Rectal smooth muscle tissue (tissue), 1 donor: Measurements from ENCODE around the gene SNRNP27.
"Not testable (repeated sequence)": the region's sequence is repeated elsewhere in the genome, so short reads cannot be mapped to it uniquely, and the experiment has no call there.

Experiments
- H3K27ac ChIP-seq: one replicate; pipeline ENCODE4 v1.7.0; 2013; ENCODE audit warnings: low read depth, low read length, inconsistent platforms
- H3K27me3 ChIP-seq: one replicate; pipeline ENCODE4 v1.7.0; 2013; ENCODE audit warnings: low read length; ENCODE audit not compliant: control insufficient read depth, insufficient read depth
- H3K36me3 ChIP-seq: one replicate; pipeline ENCODE4 v1.7.0; 2013; ENCODE audit warnings: low read length; ENCODE audit not compliant: control insufficient read depth, insufficient read depth
- H3K4me1 ChIP-seq: one replicate; pipeline ENCODE4 v1.7.0; 2013; ENCODE audit warnings: low read length; ENCODE audit not compliant: control insufficient read depth, insufficient read depth
- H3K4me3 ChIP-seq: one replicate; pipeline ENCODE4 v1.7.0; 2013; ENCODE audit warnings: low read length
- H3K9ac ChIP-seq: one replicate; pipeline ENCODE4 v1.7.0; 2013; ENCODE audit warnings: low read length

The SNRNP27 gene

DNA sequence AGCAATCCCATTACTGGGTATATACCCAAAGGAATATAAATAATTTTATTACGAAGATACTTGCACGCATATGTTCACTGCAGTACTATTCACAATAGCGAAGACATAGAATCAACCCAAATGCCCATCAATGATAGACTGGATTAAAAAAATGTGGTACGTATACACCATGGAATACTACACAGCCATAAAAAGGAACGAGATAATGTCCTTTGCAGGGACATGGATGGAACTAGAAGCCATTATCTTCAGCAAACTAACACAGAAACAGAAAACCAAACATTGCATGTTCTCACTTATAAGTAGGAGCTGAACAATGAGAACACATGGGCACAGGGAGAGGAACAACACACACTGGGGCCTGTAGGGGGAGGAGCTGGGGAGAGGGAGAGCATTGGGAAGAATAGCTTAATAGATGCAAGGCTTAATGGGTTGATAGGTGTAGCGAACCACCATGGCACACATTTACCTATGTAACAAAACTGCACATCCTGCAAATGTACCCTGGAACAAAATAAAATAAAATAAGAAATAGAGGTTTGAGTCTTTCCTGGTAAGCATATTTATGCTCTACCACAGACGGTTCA is 825 bp upstream of the SNRNP27 start:
- not testable (repeated sequence) for H3K4me3 ChIP-seq, H3K4me1 ChIP-seq, H3K36me3 ChIP-seq, H3K9ac ChIP-seq, H3K27me3 ChIP-seq
- peak overlapping the region; percentile 74 for H3K27ac ChIP-seq

DNA sequence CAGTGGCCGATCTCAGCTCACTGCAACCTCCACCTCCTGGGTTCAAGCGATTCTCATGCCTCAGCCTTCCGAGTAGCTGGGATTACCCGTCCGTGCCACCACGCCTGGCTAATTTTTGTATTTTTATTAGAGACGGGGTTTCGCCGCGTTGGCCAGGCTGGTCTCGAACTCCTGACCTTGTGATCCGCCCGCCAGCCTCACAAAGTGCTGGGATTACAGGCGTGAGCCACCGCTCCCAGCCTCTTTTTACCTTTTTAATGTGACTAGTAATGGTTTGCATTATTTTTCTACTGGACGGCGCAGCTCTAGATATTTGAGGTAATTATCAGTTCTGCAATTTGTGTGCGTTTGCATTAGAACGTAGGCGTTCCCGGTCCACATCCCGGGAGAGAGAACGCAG is 981 bp downstream of the SNRNP27 start:
- not testable (repeated sequence) for H3K36me3 ChIP-seq, H3K27me3 ChIP-seq, H3K4me1 ChIP-seq, H3K27ac ChIP-seq, H3K9ac ChIP-seq
- peak overlapping the region; percentile 79 for H3K4me3 ChIP-seq

DNA sequence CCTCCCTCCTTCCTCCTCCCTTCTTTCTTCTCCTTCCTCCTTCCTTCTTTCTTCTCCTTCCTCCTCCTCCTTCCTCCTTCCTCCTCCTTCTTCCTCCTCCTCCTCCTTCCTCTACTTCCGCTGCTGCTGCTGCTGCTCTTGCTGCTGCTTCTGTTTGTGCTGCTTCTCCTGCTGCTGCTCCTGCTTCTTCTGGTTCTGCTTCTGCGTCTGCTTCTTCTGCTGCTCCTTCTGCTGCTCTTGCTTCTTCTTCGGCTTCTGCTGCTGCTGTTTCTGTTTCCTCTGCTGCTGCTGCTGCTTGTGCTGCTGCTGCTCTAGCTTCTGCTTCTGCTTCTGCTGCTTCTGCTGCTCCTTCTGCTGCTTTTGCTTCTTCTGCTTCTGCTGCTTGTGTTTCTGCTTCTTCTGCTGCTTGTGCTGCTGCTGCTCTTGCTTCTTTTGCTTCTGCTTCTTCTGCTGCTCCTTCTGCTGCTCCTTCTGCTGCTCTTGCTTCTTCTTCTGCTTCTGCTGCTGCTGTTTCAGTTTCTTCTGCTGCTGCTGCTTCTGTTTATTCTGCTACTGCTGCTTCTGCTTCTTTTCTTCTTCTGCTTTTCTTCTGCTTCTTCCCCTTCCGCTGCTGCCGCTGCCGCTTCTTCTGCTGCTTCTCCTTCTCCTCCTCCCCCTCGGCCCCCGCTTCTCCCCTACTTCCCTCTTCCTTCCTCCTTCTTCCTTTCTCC is 8.6 kb downstream of the SNRNP27 start:
- H3K27me3 ChIP-seq, result no peaks in the 10 kb centered on the region
- no peaks in the 10 kb centered on the region for H3K4me1 ChIP-seq
- peak overlapping the region; percentile 17 for H3K4me3 ChIP-seq
- peaks cover 17% of the 10 kb centered on the region for H3K36me3 ChIP-seq
- H3K9ac ChIP-seq, result no peak overlapping the region
- no peak overlapping the region for H3K27ac ChIP-seq

DNA sequence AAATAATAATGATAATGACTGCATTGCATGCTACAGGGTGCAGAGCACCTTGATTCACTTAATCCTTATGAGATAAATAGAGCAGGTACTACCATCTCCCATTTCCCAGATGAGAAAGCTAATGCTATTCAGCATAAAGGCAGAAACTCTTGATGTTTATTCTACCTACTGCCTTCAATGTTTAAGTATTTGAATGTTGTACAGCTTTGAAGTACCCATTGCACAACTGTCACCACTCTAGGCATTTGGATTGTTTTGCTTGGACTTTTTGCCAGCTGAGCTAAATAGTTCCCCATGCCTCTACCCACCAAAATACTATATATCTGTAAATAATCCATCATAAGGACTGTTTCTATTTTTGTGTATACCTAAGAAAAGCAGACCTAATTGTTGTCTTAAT is 13.5 kb downstream of the SNRNP27 start:
- Histone ChIP-seq H3K4me1 (peaks cover 2% of the 10 kb centered on the region), H3K27me3 (no peaks in the 10 kb centered on the region), H3K4me3 (no peak overlapping the region), H3K9ac (no peak overlapping the region), H3K36me3 (peaks cover 2% of the 10 kb centered on the region), H3K27ac (no peak overlapping the region)

DNA sequence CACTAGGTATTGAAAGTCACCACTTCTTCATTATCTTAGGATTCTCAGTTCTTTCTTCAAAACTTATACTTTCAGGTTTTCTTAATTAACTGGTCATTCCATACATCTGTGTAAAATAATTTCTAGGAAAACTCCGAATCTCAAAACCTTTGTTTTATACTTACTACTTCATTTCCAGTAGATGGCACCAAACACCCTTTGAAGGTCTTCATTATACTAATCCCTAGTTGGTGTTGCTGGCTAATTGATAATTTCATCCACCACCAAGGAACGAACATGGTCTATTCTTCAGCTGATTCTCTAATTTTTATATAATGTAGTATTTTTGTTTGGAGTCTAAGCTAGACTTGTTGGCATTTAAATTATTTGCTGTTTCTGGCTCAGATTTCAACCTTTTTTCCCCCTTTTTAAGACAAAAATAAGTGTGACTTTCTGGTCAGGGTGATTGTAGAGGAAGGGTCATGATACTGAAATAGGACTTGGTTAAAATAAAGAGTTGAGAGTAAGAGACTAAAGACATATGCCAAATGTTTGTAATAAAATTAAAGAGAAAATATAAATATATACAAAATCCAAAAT is 18.3 kb downstream of the SNRNP27 start:
- Histone ChIP-seq H3K36me3 (peaks cover 3% of the 10 kb centered on the region), H3K27ac (no peak overlapping the region), H3K9ac (no peak overlapping the region), H3K4me3 (no peak overlapping the region), H3K4me1 (peaks cover 2% of the 10 kb centered on the region), H3K27me3 (no peaks in the 10 kb centered on the region)

DNA sequence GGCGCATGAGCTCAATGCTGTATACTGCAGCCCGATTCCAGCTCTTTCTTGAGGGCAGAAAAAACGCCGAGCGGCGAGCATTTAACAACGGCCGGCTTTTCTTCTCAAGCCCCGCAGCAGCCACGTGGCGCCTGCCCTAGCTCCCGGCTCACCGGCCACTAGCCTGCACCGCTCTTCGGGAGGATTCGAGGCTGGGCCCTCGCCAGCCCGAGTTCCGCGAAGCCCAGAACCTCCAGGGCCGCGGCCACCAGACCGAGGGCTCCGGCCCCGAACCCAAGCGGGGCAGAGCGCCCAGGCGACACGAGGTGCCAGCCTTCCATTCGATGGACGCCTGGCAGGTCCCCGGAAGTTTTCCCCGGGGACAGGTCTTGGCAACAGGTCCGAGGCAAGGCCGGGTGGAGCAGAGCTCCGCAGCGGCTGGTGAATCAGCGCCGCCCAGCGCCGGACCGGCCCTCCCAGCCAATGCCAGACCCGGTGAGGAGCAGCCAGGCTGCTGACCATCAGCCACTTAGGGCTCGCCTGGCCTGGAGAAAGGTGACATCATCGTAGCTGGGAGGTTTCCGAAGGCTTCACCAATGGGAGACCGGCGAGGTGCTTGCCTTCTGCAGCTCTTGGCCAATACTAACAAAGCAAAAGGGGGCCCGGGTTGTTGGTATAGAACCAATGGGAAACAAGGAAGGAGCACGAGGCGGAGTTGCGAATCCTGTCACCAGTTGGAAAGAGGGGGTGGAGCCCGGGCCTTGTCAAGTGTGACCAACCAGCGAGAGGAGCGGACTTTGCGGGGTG is 20.6 kb downstream of the SNRNP27 start:
- Histone ChIP-seq H3K4me1 (peaks cover 2% of the 10 kb centered on the region), H3K4me3 (peak overlapping the region; percentile 73), H3K36me3 (peaks cover 6% of the 10 kb centered on the region), H3K27me3 (no peaks in the 10 kb centered on the region), H3K27ac (peak overlapping the region; percentile 93), H3K9ac (peak overlapping the region; percentile 75)

DNA sequence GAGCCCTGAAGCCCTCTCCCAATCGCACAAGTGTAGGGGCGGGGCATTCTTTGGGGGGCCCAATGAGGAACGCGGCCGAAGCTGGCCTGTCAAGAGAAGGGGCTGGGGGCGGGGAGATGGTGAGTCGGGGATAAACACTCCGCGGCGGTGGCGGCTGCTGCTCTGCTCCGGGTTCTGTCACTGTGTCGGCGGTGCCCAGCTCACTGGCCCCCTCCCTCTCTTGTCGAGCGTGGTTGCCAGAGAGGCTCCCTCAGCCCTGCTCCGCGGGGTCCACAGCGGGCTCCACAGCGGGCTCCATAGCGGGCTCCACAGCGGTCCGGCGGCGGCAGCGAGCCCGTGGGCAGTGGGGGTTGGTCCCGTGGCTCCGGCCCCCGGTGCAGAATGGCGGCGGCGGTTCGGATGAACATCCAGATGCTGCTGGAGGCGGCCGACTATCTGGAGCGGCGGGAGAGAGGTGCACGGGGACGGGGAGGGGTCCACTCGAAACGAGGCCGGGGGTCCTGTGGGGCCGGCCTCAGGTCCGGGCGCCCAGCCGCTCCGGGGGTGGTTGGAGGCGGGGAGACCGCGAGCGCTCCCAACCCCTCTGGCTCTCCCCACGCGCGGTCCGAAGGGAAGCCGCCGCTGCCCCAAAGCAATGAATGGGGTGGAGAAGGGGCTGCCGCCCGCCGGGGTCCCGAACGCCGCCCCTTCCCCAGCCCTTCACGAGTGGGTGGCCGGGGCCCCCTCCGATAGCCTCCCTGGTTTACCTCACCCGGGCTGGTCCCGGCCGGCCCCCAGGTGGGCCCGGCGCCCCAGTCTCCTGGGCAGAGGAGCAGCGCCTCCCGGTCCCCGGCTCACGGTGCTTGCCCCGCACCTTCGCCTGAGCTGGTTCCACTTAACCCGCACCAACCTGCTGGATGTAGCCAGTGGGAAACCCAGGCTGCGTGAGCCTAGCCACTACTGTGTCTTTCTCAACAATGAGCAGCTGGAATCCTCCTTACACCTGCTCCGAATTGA is 21.5 kb downstream of the SNRNP27 start, which contains the start of gene MXD1:
Gene MXD1, plus strand, starts transcription at position 160 of the 996 bp plus-strand sequence. Its CDS starts 222 bp downstream, at position 382.
- peaks cover 2% of the 10 kb centered on the region for H3K4me1 ChIP-seq
- peaks cover 6% of the 10 kb centered on the region for H3K36me3 ChIP-seq
- peak within 1 kb of the TSS; percentile 93 for H3K27ac ChIP-seq
- H3K4me3 ChIP-seq, result peak within 1 kb of the TSS; percentile 79
- H3K27me3 ChIP-seq, result no peaks in the 10 kb centered on the region
- peak within 1 kb of the TSS; percentile 75 for H3K9ac ChIP-seq

DNA sequence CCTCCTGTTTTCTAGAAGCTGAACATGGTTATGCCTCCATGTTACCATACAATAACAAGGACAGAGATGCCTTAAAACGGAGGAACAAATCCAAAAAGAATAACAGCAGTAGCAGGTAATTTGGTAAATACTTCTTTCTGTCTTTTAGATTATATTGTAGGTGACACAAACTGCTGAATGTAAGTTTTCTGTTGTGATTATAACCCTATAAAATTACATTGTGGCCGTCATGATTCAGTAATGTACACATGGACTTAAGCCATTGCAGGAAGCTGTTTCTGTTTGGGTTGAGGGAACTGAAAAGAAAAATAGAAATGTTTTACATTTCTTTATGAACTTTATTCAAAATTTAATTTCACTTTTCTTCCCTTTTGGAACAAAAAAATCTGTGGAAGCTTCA is 22.4 kb downstream of the SNRNP27 start:
- H3K27ac ChIP-seq, result no peak overlapping the region

DNA sequence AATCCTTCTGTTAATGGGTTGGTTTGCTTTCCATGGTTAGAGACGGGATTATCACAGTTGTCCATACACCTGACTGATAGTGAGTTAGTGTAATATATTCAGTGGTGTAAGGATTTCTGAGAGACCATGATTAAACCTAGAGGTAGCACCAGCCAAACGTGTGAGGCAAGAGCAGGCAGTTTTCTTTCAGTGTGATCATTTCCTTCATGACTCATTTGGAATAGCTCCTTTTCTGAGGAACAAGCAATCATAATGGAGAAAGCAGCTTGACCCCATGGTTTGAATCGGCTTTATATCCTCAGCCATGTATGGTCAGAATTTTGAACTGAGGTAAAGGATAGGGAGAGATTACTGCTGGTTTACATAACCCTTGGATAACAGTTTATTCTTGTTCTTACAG is 24.1 kb downstream of the SNRNP27 start:
- Histone ChIP-seq H3K4me3 (no peak overlapping the region), H3K9ac (no peak overlapping the region), H3K27me3 (no peaks in the 10 kb centered on the region), H3K4me1 (no peaks in the 10 kb centered on the region), H3K36me3 (peaks cover 13% of the 10 kb centered on the region), H3K27ac (no peak overlapping the region)

More for the DNA sequence above, 22.4 kb downstream of the SNRNP27 start:
- H3K4me1 ChIP-seq, result peaks cover 2% of the 10 kb centered on the region
- H3K27me3 ChIP-seq, result no peaks in the 10 kb centered on the region
- H3K36me3 ChIP-seq, result peaks cover 9% of the 10 kb centered on the region
- no peak overlapping the region for H3K9ac ChIP-seq
- peak overlapping the region; percentile 79 for H3K4me3 ChIP-seq

DNA sequence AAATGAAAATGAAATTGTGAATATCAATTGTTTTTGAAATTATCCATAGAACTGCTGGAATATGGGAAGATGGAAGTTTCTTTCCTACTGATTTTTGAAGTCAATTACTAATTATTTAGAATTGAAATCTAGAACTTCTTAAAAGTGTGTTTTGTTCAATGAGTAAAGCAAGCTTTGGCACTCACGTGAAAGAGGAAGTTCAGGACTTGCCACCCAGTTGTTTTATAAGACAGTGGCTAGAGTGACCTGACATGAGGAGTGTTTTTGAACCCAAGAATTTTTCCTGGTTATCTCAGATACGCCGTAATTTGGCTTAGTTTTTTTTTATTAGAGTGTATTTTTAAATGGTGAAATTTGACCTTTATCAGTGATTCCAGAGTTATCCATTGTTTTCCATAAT is 24.6 kb downstream of the SNRNP27 start:
- no peak overlapping the region for H3K4me3 ChIP-seq
- no peak overlapping the region for H3K27ac ChIP-seq
- no peaks in the 10 kb centered on the region for H3K27me3 ChIP-seq
- H3K36me3 ChIP-seq, result peaks cover 13% of the 10 kb centered on the region
- H3K9ac ChIP-seq, result no peak overlapping the region
- H3K4me1 ChIP-seq, result no peaks in the 10 kb centered on the region

DNA sequence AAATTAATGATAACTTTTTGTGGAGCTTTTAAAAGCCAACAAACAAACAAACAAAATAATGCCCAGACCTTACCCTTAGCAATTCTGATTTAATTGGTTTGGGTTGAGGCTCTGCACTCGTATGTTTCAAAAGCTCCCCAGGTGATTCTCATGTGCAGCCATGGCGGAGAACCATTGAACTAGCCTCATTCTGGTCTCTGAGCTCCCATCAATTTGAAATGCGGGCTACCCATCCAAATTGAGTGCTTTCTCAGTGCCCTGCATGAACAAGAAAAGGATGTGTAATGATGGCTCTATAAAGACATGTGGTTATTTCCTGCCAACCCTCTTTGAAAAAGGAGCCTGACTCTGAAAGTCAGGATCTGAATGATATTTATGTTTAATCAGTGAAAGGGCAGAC is 29.4 kb downstream of the SNRNP27 start:
- H3K9ac ChIP-seq, result no peak overlapping the region
- no peaks in the 10 kb centered on the region for H3K27me3 ChIP-seq
- no peak overlapping the region for H3K27ac ChIP-seq
- H3K36me3 ChIP-seq, result peaks cover 12% of the 10 kb centered on the region
- no peak overlapping the region for H3K4me3 ChIP-seq
- no peaks in the 10 kb centered on the region for H3K4me1 ChIP-seq
